ENCODE measurements around the gene NDRG4. TPM values are rescaled to one million over a fixed set of nuclear protein-coding genes. Genes with fewer than 3 reads are reported as not detected.

The NDRG4 gene
- total and polyA plus RNA-seq, 2 donors (not counting 3 experiments of a cell fraction or from before 2014, with no cell fraction given), result 35.8 to 74.3 TPM

GRCh38 chr16:58476791-58477190 lies 23.2 kb upstream of the NDRG4 start:
- no peak overlapping the region for H3K4me3 ChIP-seq (replicated peaks in 1 of 3; ENCODE audit: insufficient read depth in 1 of 3, low read depth in 1 of 3, low read length in 3 of 3)
- no peak overlapping the region for H3K4me2 ChIP-seq (ENCODE audit: insufficient read depth, low read length)
- no peak for FAIRE-seq
- H3K4me1 ChIP-seq (ENCODE audit: control insufficient read depth, extremely low read depth, insufficient read depth, low read length), result peaks cover 12% of the 10 kb centered on the region
- H3K79me2 ChIP-seq (ENCODE audit: control insufficient read depth, insufficient read depth, low read length), result no peaks in the 10 kb centered on the region
- H3K9me3 ChIP-seq (replicated peaks; ENCODE audit: control insufficient read depth, insufficient read depth, low read length), result no peaks in the 10 kb centered on the region
- H3K27me3 ChIP-seq (ENCODE audit: control insufficient read depth in 2 of 2, insufficient read depth in 2 of 2, low read length in 2 of 2), result no peaks in the 10 kb centered on the region
- no peak for DNase-seq (ENCODE audit: low read depth, low spot score)
- no peak overlapping the region for H3K9ac ChIP-seq (replicated peaks; ENCODE audit: extremely low read depth, insufficient read depth, low read length)
- BruUV-seq (replicated peaks), result no TSS peak
- no peaks in the 10 kb centered on the region for H4K20me1 ChIP-seq (replicated peaks; ENCODE audit: control insufficient read depth, extremely low read depth, insufficient read depth, low read length)
- intact Hi-C loops (cut with micrococcal nuclease) (no loop called here), dilution Hi-C loops (cut with MboI; ENCODE audit: extremely low pct_ligation_motif_present, low sequenced_read_pairs) (no loop called here)
- no peak overlapping the region for H3K27ac ChIP-seq (ENCODE audit: insufficient read depth, low read depth, low read length)
- TF ChIP-seq CTCF (IDR thresholded peaks at IDR 0.05; ENCODE audit: extremely low read depth in 1 of 2, insufficient read depth in 1 of 2, low read depth in 1 of 2, low read length in 2 of 2) (no peak), EZH2 (IDR thresholded peaks at IDR 0.05; ENCODE audit: borderline replicate concordance, low read depth, low read length, severe bottlenecking) (no peak), POLR2AphosphoS5 (IDR thresholded peaks at IDR 0.05; ENCODE audit: insufficient read depth, low read depth, low read length) (no peak), JUN (IDR thresholded peaks at IDR 0.05; ENCODE audit: borderline replicate concordance, insufficient read depth, insufficient read length, low read depth) (no peak), FOS (IDR thresholded peaks at IDR 0.05; ENCODE audit: borderline replicate concordance, insufficient read depth, low read length) (no peak), GATA2 (IDR thresholded peaks at IDR 0.05; ENCODE audit: insufficient read depth, insufficient read length, low read depth, low read length) (no peak), MYC (IDR thresholded peaks at IDR 0.05; ENCODE audit: low read depth, low read length) (no peak), POLR2A (IDR thresholded peaks at IDR 0.05; ENCODE audit: low read depth, low read length) (no peak), MAX (IDR thresholded peaks at IDR 0.05; ENCODE audit: insufficient read depth, insufficient read length) (no peak)
- POLR2A ChIA-PET, result no interaction called here
- CTCF ChIA-PET, result interaction anchor here (0.6 to 6.3 kb wide), 5 partner anchors 11 to 238 kb away, joined by 3 to 30 read pairs (median 3); no protein-coding TSS in a partner anchor
- H3K9me1 ChIP-seq (replicated peaks; ENCODE audit: control insufficient read depth, extremely low read depth, insufficient read depth, low read length), result no peaks in the 10 kb centered on the region
- no peaks in the 10 kb centered on the region for H3K36me3 ChIP-seq (ENCODE audit: control insufficient read depth in 2 of 2, extremely low read depth in 1 of 2, insufficient read depth in 2 of 2, low read length in 2 of 2)
- no peak overlapping the region for H2AFZ ChIP-seq (ENCODE audit: low read depth, low read length)

Measured in endothelial cell of umbilical vein (primary cell).